8988T (cell line): ENCODE measurements around the gene TSPAN3.

ENCODE experiments used
- DNase-seq: peaks from one replicate; pipeline ENCODE4 v3.0.0; 2011

Gene TSPAN3

DNA sequence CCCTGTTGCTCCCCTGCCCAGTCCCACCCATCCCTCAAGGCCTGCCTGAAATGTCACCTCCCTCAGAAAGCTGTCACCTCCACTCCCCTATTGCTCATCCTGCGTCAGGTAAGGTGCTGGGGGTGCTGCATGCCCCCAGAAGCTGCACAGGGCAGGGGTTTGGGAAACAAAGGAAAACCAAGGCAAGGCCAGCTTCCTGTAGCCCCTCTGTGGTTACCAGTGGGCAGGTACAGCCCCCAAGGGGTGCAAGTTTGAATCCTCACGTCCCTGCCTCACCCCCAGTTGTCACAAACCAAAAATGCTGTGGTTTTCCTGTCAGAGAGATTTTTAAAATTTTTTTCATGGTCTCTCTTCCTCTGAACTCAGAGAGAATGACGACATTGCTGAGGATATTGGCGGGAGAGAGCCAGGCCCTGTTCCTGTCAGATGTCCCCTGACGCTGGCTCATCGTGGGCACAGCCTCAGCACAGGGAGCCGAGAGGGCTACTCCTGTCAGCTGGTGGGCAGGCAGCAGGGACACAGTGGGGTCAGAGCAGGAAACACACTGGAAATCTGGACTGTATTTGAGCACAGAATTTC is 49.0 kb downstream of the TSPAN3 start:
- DNase-seq: peak; percentile 61

DNA sequence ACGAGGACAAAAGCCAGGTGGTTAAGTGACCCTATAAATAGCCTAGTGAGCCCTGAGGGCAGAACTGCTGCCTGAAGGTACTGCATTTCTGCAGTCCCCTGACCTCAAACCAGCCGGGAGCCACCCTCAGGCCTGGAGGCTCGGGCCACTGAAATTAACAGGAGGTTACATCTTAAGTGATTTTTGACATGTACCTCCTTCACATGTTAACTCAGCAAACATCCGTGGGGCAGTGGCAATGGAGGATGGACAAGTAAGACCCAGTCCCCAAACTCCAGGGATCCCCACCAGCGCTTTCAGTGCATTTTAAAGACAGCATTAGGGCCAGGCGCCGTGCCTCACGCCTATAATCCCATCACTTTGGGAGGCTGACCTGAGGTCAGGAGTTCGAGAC is 49.8 kb downstream of the TSPAN3 start:
- DNase-seq: no peak

DNA sequence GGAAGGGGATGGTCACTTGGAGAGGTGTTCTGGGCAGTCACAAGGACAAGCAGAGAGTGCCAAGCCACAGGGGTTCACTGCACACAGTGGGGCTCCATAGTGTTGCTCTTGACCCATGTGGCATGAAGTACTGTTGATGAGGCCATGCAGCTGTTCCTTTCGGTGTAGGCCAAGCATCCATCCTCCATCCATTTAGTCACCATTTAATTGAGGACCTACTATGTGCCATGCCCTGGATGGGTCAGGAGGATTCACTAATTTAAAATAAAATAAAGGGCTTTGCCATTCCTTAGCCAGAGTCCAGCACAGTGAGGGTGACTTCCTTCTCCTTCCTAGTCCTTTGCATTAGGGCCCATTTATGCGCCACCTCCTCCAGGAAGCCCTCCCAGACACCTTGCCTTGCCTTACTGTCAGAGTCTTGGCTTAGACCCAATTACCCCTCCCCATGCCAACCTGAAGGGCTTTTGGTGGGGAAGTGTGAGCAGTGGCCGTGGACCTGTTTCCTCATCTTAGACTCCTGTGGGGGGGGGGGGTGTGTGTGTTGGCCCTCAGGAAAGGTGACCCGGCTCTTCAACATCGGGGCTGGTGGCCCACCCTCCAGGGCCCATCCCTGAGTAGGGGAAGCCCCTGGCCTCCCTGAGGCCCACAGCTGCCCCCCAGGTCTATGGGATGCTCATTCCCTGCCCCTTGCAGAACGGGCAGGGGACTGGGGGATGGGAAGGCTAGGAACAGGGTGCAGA is 50.4 kb downstream of the TSPAN3 start:
- no peak for DNase-seq

DNA sequence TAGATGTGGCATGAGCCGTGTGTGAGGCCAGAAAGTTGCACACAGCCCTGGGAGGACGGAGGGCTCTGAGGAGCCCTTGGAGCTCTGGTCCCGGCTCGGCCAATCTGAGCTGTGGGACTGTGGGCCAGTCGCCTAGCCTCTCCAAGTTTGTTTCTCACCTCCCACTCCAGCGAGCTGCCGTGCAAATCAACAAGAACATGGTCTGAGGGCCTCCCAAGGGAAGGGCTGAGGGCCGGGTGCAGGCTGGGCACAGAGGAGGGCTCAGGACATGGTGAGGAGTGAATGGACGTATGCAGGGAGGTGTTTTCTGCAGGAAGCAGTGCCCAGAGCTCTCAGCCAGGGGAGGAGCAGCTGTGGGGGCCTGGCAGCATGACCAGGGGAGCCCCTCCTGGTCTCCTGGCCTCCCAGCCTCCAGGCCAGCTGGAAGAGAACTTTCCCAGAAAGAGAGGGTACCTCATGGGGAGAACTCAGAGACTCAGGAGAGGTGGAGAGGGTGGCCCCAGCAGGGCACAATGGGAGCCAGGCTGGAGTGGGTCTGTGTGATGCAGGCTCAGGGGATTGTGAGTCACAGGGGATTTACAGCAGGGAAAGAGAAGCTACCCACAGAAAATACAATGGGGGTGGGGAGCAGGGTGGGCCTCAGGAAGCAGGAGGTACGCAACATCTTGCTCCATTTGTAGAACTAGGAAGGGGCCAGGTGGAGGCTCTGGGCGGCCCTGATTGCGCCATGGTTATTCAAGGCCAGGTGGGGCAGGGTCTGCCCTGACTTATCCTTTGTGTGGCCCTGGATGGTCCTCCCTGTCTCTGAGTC is 51.2 kb downstream of the TSPAN3 start:
- no peak for DNase-seq

DNA sequence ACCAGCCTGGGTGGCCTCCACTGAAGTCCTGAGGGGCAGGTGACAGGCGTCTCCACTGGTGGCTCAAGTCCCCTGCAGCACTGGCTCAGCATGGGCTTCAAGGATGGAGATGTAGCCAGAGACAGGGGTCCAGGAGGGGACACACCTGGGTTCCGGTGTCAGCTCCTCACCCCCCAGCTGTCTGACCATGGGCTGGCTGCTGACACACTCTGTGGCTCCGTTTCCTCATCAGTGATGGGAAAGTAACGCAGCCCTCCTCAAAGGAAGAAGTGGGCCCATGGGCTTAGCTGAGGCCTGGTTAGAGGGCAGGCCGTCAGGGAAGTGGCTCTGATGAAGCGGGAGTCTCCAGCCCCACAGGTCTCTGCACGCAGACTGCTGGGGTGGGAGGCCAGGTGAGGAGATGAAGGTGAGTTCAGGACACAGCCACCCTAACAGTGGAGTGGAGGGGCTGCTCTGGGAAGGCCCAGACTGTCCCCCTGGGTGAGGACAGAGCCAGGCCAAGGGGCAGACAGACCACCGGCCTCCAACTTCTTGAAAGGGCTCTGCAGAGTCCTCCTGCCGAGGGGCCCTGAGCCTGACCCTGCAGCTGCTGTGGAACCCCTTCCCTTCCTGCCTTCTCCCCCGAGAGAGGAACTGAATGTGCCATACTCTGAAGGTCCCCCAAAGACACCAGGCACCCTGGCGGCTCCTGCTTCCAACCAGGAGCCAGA is 52.0 kb downstream of the TSPAN3 start:
- no peak for DNase-seq

DNA sequence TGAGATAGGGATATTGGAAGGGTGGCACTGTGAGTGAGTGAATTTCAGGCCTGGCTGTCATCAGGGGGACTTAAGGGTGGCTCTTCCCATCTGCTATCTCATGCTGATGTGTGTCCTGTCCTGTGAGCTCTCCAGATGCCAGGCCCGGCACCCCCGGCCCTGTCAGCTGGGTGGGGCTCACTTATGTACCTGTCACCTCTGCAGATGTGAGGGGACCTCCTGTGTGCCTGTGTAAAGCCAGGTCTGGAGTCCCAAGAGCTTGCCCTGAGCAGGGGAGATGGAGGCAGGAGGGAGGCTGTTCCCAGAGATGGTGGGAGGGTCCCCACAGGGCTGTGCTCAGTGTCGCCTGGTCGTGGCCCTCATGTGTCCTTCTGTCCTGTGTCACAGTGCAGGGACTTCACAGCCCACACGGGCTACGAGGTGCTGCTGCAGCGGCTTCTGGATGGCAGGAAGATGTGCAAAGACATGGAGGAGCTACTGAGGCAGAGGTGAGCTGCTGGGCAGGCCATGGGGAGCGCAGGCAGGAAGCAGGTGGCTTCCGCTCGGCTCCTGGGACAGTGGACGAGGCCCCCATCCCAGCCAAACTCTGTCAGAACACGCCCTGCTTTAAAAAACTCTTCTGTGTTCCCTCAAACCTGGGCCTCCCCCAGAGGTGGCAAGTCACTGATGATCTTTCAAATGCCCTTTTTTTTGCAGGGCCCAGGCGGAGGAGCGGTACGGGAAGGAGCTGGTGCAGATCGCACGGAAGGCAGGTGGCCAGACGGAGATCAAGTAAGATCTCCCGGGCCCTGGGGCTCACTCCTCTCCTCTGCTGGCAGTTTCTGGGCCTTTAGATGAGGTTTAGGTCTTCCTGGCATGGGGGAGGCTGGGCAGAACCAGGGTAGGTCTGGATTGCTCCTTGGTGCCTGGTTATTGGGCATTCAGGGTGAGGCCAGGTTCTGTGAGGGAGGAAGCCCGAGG is 52.9 kb downstream of the TSPAN3 start:
- no peak for DNase-seq

GRCh38 chr15:77017091-77017660 is 53.7 kb downstream of the TSPAN3 start:
- no peak for DNase-seq

DNA sequence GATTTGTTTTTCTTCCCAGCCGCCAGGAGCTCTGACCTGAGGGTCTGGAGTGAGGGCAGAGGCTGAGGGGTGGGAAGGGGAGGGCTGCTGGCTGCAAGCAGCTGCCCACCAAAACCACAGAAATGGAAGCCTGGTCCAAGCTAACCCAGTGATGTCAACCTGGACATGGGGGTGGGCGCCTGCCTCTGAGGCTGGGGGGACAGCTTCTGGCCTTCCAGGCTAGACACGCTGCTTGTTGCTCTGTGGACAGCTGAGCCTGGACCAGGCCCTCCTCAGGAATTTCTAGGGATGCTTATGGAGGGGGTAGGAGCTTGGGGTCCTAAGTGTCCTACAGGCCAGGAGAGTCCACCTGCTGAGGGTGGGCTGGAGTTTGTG is 54.6 kb downstream of the TSPAN3 start:
- DNase-seq: no peak

DNA sequence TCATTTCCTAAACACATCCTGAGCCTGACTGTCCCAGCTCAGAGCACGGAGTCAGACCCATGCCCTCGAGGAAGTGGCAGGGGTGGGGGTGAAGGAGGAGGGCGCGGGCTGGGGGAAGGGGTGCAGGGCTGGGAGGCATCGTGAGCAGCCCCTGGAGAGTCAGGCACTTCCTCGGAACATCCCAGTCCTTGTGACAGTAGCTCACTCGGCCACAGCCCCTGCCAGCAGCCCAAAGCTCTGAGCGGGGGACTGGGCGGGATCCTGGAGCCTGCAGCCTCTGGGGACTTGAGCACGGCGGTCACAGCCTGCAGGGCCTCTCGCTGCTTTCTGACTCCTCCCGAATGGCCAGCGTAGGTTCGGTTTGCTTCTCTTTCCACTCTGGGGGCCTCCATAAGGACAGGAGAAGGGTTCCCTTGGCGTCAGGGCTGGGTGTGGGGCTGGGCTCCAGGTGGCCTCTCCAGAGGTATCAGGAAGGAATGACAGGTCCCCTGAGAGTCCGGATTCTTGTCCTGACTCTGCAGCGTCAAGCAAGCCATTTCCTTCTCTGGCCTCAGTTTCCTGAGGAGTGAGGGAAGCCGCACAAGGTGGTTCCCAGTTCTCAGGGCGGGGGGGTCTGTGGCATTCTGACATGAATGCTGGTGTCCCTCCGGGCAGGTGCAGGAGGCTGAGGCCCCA is 55.1 kb downstream of the TSPAN3 start:
- DNase-seq: no peak

GRCh38 chr15:77014132-77015081 is 56.5 kb downstream of the TSPAN3 start:
- DNase-seq: no peak

DNA sequence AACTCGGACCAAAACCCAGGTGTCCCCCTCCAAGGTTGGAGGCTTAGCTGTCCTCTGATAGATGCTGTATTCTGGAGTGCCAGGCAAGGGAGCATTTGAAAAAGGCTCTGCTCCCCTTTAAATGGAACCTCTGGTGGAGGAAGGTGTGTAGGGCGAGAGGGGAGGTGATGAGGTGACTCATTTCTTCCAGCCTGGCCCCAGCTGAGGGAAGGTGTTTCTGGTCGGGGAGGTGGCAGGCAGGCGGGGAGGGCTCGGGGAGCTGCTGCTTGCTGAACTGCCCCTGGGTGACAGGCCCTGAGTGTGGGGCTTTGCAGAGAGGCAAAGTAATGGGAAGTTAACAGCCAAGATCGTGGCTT is 57.2 kb downstream of the TSPAN3 start:
- DNase-seq: no peak

DNA sequence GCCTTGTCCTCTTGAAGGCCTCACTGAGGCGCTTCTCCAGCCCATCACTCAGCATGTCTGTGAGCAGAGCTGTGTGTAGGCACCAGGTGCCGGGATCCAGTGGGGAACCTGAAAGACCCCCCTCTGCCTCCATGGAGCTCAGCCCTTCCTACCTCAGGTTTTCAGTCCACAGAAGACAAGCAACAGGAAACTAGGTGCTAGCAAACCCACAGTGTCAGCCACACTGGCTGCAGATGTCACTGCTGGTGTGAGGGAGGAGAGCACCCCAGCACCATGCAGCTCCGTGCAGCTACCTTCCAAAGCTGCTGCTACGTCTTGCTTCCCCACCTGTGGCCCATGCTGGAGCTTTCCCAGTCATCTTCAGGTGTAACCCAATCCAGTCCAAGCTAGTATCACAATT is 58.0 kb downstream of the TSPAN3 start:
- DNase-seq: no peak

- no peak for DNase-seq
Observed at GRCh38 chr15:77012117-77012712, 58.7 kb downstream of the TSPAN3 start.

DNA sequence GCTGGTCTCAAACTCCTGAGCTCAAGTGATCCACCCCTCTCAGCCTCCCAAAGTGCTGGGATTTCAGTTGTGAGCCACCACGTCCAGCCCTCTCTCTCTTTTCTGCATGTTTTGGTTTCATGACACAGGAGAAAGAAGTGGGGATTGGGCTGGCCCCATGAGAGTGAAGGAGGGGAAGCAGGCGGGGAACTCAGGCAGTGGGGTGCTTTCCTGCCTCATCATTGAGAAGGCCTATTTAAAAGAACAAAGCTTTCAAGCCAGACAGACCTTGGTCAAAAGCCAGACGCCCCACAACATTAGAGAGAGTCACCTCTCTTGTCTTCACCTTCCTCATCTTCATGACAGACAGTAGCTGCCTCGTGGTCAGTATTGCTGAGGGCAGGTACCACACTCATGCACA is 60.1 kb downstream of the TSPAN3 start:
- DNase-seq: no peak

DNA sequence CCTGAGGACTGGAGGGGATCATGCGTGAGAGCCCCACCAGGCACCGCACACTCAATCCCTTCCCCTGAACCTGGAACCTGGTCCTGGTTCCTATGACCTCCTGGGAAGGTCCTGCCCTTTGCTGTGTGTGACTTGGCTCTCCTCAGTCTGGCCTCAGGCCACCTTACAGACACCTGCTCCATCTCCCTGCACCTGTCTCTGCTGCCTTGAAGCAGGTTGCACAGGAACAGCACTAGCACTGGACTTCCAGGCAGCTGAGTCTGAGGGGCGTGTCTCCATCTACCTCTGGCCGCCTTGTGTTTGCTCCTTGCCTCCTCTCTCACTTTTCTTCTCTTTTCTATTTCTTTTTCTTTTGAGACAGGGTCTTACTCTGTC is 60.6 kb downstream of the TSPAN3 start:
- DNase-seq: no peak

GRCh38 chr15:77009646-77010311 is 61.1 kb downstream of the TSPAN3 start:
- DNase-seq: no peak

GRCh38 chr15:77009176-77009575 is 61.7 kb downstream of the TSPAN3 start:
- no peak for DNase-seq

DNA sequence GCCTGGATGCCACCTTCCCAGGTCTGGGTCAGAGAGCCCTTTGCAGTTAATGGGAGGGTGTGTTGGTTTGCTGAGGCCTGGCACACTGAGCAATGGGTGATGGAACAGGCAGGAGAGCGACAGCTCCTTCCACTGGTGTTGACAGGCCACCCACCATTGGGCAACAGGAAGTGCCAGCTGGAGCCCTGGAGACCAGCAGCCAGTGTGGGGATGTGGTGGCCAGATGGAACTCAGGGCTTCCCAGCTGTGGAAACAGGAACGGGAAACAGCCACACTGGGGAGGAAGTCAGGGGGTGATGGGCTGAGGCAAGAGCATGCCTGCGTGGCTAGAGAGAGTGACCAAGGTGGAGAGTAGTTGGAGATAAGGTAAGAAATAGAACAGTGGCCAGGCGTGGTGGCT is 66.7 kb downstream of the TSPAN3 start:
- DNase-seq: no peak
